Measurements from ENCODE around the gene FRYL. TPM values are rescaled to one million over a fixed set of nuclear protein-coding genes. Genes with fewer than 3 reads are reported as not detected.

Gene FRYL
- total RNA-seq, 1 experiment from 2014 or later, result 47.7 TPM

DNA sequence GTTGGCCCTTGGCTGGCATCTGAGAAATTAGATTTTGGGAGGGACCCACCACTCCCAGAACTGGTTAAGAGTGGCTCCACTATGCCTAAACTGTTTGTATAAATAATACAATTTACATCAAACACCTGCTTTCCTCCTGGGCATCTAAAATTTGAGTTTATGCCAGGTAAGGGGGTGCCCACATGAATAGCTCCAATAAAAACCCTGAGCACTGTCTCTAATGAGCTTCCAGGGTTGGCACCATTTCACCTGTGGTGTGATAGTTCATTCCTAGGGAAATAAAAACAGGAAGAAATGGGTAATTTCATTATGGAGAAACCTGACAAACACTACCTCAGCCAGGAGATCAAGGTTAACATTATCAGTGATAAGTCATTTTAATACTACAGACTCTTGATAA, 119.7 kb downstream of the FRYL start:
- RAD21 ChIA-PET (ENCODE audit: low non-redundant PET in 1 of 2, low total read pairs in 2 of 2, uncharacterized antibody in 2 of 2, unreplicated experiment in 2 of 2), result no interaction called here
- H3K9me2 ChIP-seq (ENCODE audit: insufficient read depth), result no peaks in the 10 kb centered on the region
- no peaks in the 10 kb centered on the region for H3K36me3 ChIP-seq (ENCODE audit: control insufficient read depth in 1 of 2, insufficient read depth in 2 of 2, low read length in 2 of 2)
- no peaks in the 10 kb centered on the region for H3K9me3 ChIP-seq (ENCODE audit: control insufficient read depth in 1 of 2, insufficient read depth in 1 of 2, low read depth in 1 of 2, low read length in 2 of 2)
- H3K79me2 ChIP-seq (ENCODE audit: insufficient read depth, low read length), result peaks cover 13% of the 10 kb centered on the region
- no peak overlapping the region for H3K9ac ChIP-seq (ENCODE audit: low read length)
- no peak overlapping the region for H3K4me2 ChIP-seq (ENCODE audit: low read length)
- TF ChIP-seq ZFX (IDR thresholded peaks at IDR 0.05) (no peak), CTCF (IDR thresholded peaks at IDR 0.05 in 2 of 3, conservative IDR thresholded peaks at IDR 0.05 in 1 of 3; ENCODE audit: borderline replicate concordance in 1 of 3, insufficient read depth in 1 of 3, low read depth in 2 of 3, low read length in 2 of 3) (no peak), CBX3 (IDR thresholded peaks at IDR 0.05; ENCODE audit: low read depth) (no peak), CEBPB (IDR thresholded peaks at IDR 0.05; ENCODE audit: low read depth) (no peak), EZH2 (IDR thresholded peaks at IDR 0.05) (no peak), RAD21 (IDR thresholded peaks at IDR 0.05; ENCODE audit: low read depth) (no peak), POLR2A (IDR thresholded peaks at IDR 0.05; ENCODE audit: borderline replicate concordance, extremely low read depth, insufficient read depth, insufficient read length) (no peak), POLR2AphosphoS5 (IDR thresholded peaks at IDR 0.05; ENCODE audit: low read depth, low read length) (no peak), SP1 (IDR thresholded peaks at IDR 0.05; ENCODE audit: low read depth) (no peak), YY1 (IDR thresholded peaks at IDR 0.05; ENCODE audit: extremely low read depth, insufficient replicate concordance, low read depth, low read length) (no peak), SRF (IDR thresholded peaks at IDR 0.05; ENCODE audit: low read depth) (no peak), JUND (IDR thresholded peaks at IDR 0.05) (no peak), EZH2phosphoT487 (IDR thresholded peaks at IDR 0.05; ENCODE audit: borderline replicate concordance) (no peak), ELF1 (IDR thresholded peaks at IDR 0.05; ENCODE audit: borderline replicate concordance, low read depth) (no peak), FOSL1 (IDR thresholded peaks at IDR 0.05; ENCODE audit: low read depth) (no peak), SIN3A (IDR thresholded peaks at IDR 0.05; ENCODE audit: low read depth) (no peak), EGR1 (IDR thresholded peaks at IDR 0.05; ENCODE audit: low read depth) (no peak), TCF7L2 (IDR thresholded peaks at IDR 0.05; ENCODE audit: borderline replicate concordance, extremely low read depth, insufficient read depth, insufficient read length) (no peak)
- TF ChIP-seq, protein P1, sequence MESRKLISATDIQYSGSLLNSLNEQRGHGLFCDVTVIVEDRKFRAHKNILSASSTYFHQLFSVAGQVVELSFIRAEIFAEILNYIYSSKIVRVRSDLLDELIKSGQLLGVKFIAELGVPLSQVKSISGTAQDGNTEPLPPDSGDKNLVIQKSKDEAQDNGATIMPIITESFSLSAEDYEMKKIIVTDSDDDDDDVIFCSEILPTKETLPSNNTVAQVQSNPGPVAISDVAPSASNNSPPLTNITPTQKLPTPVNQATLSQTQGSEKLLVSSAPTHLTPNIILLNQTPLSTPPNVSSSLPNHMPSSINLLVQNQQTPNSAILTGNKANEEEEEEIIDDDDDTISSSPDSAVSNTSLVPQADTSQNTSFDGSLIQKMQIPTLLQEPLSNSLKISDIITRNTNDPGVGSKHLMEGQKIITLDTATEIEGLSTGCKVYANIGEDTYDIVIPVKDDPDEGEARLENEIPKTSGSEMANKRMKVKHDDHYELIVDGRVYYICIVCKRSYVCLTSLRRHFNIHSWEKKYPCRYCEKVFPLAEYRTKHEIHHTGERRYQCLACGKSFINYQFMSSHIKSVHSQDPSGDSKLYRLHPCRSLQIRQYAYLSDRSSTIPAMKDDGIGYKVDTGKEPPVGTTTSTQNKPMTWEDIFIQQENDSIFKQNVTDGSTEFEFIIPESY (IDR thresholded peaks at IDR 0.05; ENCODE audit: extremely low read depth, insufficient replicate concordance, low read length), result no peak
- TF ChIP-seq, protein P2, sequence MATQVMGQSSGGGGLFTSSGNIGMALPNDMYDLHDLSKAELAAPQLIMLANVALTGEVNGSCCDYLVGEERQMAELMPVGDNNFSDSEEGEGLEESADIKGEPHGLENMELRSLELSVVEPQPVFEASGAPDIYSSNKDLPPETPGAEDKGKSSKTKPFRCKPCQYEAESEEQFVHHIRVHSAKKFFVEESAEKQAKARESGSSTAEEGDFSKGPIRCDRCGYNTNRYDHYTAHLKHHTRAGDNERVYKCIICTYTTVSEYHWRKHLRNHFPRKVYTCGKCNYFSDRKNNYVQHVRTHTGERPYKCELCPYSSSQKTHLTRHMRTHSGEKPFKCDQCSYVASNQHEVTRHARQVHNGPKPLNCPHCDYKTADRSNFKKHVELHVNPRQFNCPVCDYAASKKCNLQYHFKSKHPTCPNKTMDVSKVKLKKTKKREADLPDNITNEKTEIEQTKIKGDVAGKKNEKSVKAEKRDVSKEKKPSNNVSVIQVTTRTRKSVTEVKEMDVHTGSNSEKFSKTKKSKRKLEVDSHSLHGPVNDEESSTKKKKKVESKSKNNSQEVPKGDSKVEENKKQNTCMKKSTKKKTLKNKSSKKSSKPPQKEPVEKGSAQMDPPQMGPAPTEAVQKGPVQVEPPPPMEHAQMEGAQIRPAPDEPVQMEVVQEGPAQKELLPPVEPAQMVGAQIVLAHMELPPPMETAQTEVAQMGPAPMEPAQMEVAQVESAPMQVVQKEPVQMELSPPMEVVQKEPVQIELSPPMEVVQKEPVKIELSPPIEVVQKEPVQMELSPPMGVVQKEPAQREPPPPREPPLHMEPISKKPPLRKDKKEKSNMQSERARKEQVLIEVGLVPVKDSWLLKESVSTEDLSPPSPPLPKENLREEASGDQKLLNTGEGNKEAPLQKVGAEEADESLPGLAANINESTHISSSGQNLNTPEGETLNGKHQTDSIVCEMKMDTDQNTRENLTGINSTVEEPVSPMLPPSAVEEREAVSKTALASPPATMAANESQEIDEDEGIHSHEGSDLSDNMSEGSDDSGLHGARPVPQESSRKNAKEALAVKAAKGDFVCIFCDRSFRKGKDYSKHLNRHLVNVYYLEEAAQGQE (IDR thresholded peaks at IDR 0.05; ENCODE audit: low read depth), result no peak
- POLR2A ChIA-PET, result no interaction called here
- H2AFZ ChIP-seq (ENCODE audit: low read depth, low read length, poor library complexity, severe bottlenecking), result no peak overlapping the region
- no TSS peak for BruUV-seq (replicated peaks)
- H4K20me1 ChIP-seq (ENCODE audit: insufficient read depth), result peaks cover 12% of the 10 kb centered on the region
- ATAC-seq, result no peak
- H3K27ac ChIP-seq (ENCODE audit: low read depth, low read length), result no peak overlapping the region
- DNase-seq (ENCODE audit: low read depth, low spot score), result no peak
- H3K4me3 ChIP-seq (replicated peaks in 1 of 2; ENCODE audit: low read depth in 1 of 2, low read length in 2 of 2), result no peak overlapping the region
- H3K4me1 ChIP-seq (ENCODE audit: control insufficient read depth in 1 of 2, insufficient read depth in 2 of 2, low read length in 2 of 2), result peaks cover 0 to 5% of the 10 kb centered on the region in 2 experiments; a peak in 1 of 4 replicates
- no peaks in the 10 kb centered on the region for H3K27me3 ChIP-seq (ENCODE audit: insufficient read depth, low read length)
- intact Hi-C loops (cut with micrococcal nuclease), result no loop called here
- CTCF ChIA-PET, result interaction anchor here (1.1 kb wide), 1 partner anchor 285 kb away, joined by 3 read pairs; no protein-coding TSS in a partner anchor

Measured in HCT116 (cell line).